ENCODE measurements around the gene LDHD.

The LDHD gene

DNA sequence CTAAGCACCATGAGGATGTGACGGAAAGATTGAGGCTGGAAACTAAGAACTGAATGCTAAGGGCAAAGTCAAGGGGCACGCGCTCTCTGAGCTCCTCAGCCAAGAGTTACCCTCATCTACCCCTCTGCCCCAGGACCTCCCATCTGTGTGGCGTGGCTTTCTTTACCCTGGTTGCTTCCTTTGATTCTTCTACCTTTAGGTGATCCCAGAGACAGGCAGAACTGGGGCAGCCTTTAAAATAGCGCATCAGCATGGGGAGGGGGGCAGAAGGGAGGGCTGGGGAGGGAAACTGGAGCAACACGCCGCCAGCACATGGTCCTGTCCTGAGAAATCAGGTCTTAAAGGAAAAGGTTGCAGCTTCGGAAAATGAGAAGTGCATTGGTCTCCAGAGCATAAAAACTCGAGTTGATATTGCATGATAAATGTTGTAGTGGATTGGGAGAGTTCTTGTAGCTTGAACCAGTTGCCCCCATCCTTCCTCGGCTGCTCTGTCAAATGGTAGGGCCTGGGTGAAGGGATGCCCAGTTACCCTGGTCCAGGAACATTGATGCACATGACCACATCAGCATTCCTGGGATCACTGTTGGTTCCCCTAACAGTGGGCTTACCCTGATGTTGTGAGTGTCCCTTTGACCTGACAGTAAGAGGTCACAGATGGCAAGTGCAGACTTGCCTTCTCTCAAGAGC is 29.7 kb downstream of the LDHD start:
- no peak for ATAC-seq
- no peak for DNase-seq
- H3K27me3 Mint-ChIP-seq: no peaks in the 10 kb centered on the region
- H3K4me3 Mint-ChIP-seq: no peak overlapping the region
- H3K4me1 Mint-ChIP-seq: peaks cover 23% of the 10 kb centered on the region
- no peaks in the 10 kb centered on the region for H3K36me3 Mint-ChIP-seq (ENCODE audit: low read depth)
- no peak overlapping the region for H3K27ac Mint-ChIP-seq
- H3K9me3 Mint-ChIP-seq: no peaks in the 10 kb centered on the region

DNA sequence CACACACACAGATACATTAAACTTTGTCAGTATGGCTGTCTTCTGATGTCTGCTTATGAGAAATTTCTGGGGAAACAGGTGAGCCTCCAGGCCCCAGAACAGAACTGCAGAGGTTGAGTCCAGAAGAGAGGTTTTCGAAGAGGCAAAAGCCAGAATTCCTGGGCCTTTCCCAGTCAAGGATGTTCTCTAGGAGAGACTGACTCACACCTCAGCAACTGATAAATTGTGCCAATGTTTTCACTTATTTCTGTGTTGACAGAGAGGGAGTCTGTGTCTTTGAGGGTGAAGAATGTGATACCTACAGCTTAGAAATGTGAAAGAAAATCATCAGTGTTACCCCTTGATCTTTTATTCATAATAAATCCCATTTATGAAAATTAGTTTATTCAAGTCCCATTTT is 30.3 kb downstream of the LDHD start:
- ATAC-seq: no peak
- H3K27ac Mint-ChIP-seq: no peak overlapping the region
- peaks cover 22% of the 10 kb centered on the region for H3K4me1 Mint-ChIP-seq
- H3K9me3 Mint-ChIP-seq: no peaks in the 10 kb centered on the region
- no peaks in the 10 kb centered on the region for H3K27me3 Mint-ChIP-seq
- H3K4me3 Mint-ChIP-seq: no peak overlapping the region
- no peaks in the 10 kb centered on the region for H3K36me3 Mint-ChIP-seq (ENCODE audit: low read depth)
- no peak for DNase-seq

DNA sequence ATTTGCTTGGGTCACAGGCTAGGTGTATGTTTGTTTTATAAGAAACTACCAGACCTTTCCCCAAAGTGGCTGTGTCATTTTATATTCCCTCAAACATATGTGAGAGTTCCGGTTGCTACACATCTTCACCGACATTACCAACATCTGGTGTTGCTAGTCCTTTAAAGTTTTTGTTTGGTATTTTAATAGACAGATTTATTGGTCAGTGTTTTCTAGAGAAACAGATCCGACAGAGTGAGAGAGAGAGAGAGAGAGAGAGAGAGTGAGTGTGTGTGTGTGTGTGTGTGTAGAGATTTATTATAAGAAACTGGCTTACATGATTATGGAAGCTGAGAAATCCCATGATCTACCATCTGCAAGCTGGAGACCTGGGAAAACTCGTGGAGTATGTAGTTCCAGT is 31.0 kb downstream of the LDHD start:
- H3K4me1 Mint-ChIP-seq: peaks cover 19% of the 10 kb centered on the region
- no peak overlapping the region for H3K4me3 Mint-ChIP-seq

DNA sequence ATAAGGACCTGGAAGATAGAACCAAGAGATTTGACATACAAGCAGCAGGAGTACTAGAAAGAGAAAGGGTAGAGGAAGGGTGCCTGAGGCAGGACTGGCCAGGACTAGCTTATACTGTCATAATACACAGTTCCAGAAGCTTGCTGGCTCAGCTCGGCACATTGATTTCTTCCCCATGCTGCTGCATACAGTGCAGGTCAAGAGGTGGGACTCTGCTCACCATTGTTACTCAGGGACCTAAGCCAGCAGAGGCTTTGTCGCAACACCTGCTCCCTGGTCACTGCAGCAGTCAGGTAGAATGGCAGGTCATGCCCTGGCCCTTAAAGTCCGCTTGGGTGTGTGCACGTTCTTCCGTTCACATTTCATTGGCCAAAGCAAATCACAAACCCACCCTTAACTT is 32.8 kb downstream of the LDHD start:
- Mint-ChIP-seq H3K36me3 (ENCODE audit: low read depth) (no peaks in the 10 kb centered on the region), H3K27ac (no peak overlapping the region), H3K4me1 (peaks cover 8% of the 10 kb centered on the region), H3K9me3 (no peaks in the 10 kb centered on the region), H3K4me3 (no peak overlapping the region), H3K27me3 (no peaks in the 10 kb centered on the region)
- DNase-seq (no peak), ATAC-seq (no peak)

More for the DNA sequence above, 31.0 kb downstream of the LDHD start:
- DNase-seq: no peak
- no peaks in the 10 kb centered on the region for H3K27me3 Mint-ChIP-seq
- H3K36me3 Mint-ChIP-seq (ENCODE audit: low read depth): no peaks in the 10 kb centered on the region
- no peaks in the 10 kb centered on the region for H3K9me3 Mint-ChIP-seq
- no peak overlapping the region for H3K27ac Mint-ChIP-seq
- ATAC-seq: no peak

- Mint-ChIP-seq H3K27me3 (no peaks in the 10 kb centered on the region), H3K4me1 (peaks cover 18% of the 10 kb centered on the region), H3K36me3 (ENCODE audit: low read depth) (peaks cover 6% of the 10 kb centered on the region), H3K4me3 (no peak overlapping the region), H3K9me3 (no peaks in the 10 kb centered on the region), H3K27ac (no peak overlapping the region)
- ATAC-seq (no peak), DNase-seq (no peak)
Measured at GRCh38 chr16:75081179-75081859, 35.3 kb downstream of the LDHD start.

DNA sequence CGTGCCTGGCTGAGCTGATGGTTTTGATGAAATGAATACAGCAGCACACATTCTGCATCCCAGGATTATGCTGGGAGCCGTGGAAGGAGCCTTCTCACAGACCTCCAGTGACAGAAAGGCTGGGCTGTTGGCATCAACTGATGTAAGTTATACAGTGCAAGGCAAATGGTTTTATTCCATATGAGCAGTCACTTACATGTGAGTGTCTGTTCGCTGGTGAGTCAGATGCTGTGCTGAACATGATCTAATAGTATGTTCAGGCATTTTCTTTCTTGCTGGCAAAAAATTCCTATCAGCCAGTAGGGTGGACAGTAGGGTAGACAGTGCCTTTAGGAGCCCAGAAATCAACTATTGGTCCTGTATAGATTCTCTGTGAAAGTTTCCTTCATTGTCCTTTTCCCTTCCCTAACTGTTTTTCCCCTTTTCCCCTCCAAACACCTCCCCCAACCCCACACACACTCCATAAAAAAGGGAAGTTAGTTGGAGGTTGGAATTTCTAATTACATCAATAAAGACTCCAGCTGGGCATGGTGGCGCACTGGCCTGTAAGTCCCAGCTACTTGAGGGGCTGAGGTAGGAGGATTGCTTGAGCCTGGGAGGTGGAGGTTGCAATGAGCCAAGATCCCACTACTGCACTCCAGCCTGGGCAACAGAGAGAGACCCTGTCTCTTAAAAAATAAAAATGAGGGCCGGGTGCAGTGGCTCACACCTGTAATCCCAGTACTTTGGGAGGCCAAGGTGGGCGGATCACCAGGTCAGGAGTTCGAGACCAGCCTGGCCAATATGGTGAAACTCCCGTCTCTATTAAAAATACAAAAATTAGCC is 36.2 kb downstream of the LDHD start:
- Mint-ChIP-seq H3K4me3 (no peak overlapping the region), H3K4me1 (peaks cover 25% of the 10 kb centered on the region), H3K9me3 (no peaks in the 10 kb centered on the region), H3K27ac (no peak overlapping the region), H3K27me3 (no peaks in the 10 kb centered on the region), H3K36me3 (ENCODE audit: low read depth) (peaks cover 6% of the 10 kb centered on the region)
- DNase-seq: no peak
- ATAC-seq: no peak

DNA sequence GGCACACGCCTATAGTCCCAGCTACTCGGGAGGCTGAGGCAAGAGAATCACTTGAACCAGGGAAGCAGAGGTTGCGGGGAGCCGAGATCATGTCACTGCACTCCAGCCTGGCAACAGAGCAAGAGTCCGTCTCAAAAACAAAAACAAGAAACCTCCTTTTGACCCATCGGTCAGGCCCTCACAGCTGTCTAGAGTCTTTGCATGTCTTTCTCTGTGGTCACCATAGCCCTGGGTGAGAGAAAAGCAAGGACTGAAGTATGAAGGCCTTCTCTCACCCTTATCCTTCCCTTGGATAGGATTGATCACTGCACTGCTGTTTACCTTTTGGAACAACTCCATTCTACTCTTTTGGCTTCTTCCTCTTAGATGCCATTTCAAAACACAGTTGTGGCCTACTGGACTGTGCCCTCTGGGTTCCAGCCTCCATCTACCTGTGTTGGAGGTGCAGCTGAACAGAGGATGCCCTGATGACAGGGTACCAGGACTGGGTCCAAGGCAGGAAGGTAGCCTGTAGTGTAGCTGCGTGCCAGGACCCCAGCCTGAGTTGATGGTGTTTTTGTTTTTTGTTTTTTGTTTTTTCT is 37.1 kb downstream of the LDHD start:
- H3K36me3 Mint-ChIP-seq (ENCODE audit: low read depth): peaks cover 6% of the 10 kb centered on the region
- no peak for DNase-seq
- H3K4me3 Mint-ChIP-seq: no peak overlapping the region
- no peaks in the 10 kb centered on the region for H3K27me3 Mint-ChIP-seq
- H3K27ac Mint-ChIP-seq: no peak overlapping the region
- no peaks in the 10 kb centered on the region for H3K9me3 Mint-ChIP-seq
- H3K4me1 Mint-ChIP-seq: peaks cover 32% of the 10 kb centered on the region
- ATAC-seq: no peak

GRCh38 chr16:75078886-75079285 is 37.7 kb downstream of the LDHD start:
- Mint-ChIP-seq H3K4me3 (no peak overlapping the region), H3K36me3 (ENCODE audit: low read depth) (peaks cover 6% of the 10 kb centered on the region), H3K9me3 (no peaks in the 10 kb centered on the region), H3K27ac (no peak overlapping the region), H3K4me1 (peaks cover 38% of the 10 kb centered on the region), H3K27me3 (no peaks in the 10 kb centered on the region)
- no peak for ATAC-seq
- no peak for DNase-seq

- Mint-ChIP-seq H3K4me3 (peak overlapping the region; percentile 28), H3K27ac (peak overlapping the region; percentile 69), H3K9me3 (no peaks in the 10 kb centered on the region), H3K27me3 (no peaks in the 10 kb centered on the region), H3K36me3 (ENCODE audit: low read depth) (peaks cover 6% of the 10 kb centered on the region), H3K4me1 (peaks cover 37% of the 10 kb centered on the region)
- DNase-seq: no peak
- no peak for ATAC-seq
Measured at GRCh38 chr16:75075688-75076268, 40.8 kb downstream of the LDHD start.

GRCh38 chr16:75074920-75075687 is 41.5 kb downstream of the LDHD start:
- H3K27me3 Mint-ChIP-seq: no peaks in the 10 kb centered on the region
- peaks cover 6% of the 10 kb centered on the region for H3K36me3 Mint-ChIP-seq (ENCODE audit: low read depth)
- peak; percentile 99 for ATAC-seq
- H3K4me1 Mint-ChIP-seq: peaks cover 37% of the 10 kb centered on the region
- peak; percentile 73 for DNase-seq
- peak overlapping the region; percentile 28 for H3K4me3 Mint-ChIP-seq
- H3K27ac Mint-ChIP-seq: peak overlapping the region; percentile 69
- H3K9me3 Mint-ChIP-seq: no peaks in the 10 kb centered on the region

GRCh38 chr16:75074304-75074793 is 42.2 kb downstream of the LDHD start:
- Mint-ChIP-seq H3K27me3 (no peaks in the 10 kb centered on the region), H3K4me1 (peaks cover 37% of the 10 kb centered on the region), H3K9me3 (no peaks in the 10 kb centered on the region), H3K27ac (peak overlapping the region; percentile 38), H3K36me3 (ENCODE audit: low read depth) (peaks cover 6% of the 10 kb centered on the region), H3K4me3 (no peak overlapping the region)
- no peak for DNase-seq
- ATAC-seq: no peak

DNA sequence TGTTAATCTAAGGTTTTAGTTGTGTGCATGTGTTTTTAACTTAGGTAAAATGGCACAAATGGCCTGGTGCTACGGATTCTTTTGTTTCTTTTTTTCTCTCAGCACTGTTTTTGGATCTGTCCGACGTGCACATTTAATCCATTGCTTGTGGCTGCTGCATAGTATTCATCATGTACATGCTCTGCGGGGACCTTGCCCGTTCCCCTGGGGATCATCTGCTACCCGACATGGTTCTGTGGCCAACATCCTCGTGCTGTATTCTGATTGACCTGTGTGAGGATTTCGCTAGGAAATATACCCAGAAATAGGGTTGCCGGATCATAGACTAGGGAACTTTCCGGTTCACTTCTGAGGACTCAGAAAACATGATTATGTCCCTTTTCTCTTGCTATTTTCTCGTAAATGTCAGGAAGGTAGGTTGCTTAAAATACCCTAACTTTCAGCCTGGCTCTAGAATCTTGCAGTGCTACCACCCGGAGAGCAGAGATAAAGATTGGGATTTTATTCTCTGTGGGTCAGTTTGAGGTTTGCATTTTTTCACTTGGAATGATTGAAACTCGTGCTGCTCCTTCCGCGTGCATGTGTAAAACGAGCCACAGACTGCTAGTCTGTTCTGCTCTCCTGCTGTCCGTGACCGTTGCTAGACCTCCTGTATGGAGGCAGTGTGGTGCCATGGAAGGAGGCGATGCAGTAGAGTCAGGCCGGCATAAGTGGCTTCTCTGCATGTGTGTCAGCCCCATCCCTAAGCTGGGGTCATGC is 42.9 kb downstream of the LDHD start:
- Mint-ChIP-seq H3K4me3 (no peak overlapping the region), H3K36me3 (ENCODE audit: low read depth) (peaks cover 6% of the 10 kb centered on the region), H3K27me3 (no peaks in the 10 kb centered on the region), H3K9me3 (no peaks in the 10 kb centered on the region), H3K27ac (peak overlapping the region; percentile 28), H3K4me1 (peaks cover 37% of the 10 kb centered on the region)
- DNase-seq: no peak
- ATAC-seq: no peak

- Mint-ChIP-seq H3K4me1 (peaks cover 31% of the 10 kb centered on the region), H3K36me3 (ENCODE audit: low read depth) (peaks cover 1% of the 10 kb centered on the region), H3K9me3 (no peaks in the 10 kb centered on the region), H3K4me3 (no peak overlapping the region), H3K27me3 (no peaks in the 10 kb centered on the region), H3K27ac (no peak overlapping the region)
- DNase-seq (no peak), ATAC-seq (no peak)
Measured at GRCh38 chr16:75072239-75072947, 44.2 kb downstream of the LDHD start.
